ENCODE measurements around the gene UST.
"Not testable (repeated sequence)": the region's sequence is repeated elsewhere in the genome, so short reads cannot be mapped to it uniquely, and the experiment has no call there.

The UST gene

DNA sequence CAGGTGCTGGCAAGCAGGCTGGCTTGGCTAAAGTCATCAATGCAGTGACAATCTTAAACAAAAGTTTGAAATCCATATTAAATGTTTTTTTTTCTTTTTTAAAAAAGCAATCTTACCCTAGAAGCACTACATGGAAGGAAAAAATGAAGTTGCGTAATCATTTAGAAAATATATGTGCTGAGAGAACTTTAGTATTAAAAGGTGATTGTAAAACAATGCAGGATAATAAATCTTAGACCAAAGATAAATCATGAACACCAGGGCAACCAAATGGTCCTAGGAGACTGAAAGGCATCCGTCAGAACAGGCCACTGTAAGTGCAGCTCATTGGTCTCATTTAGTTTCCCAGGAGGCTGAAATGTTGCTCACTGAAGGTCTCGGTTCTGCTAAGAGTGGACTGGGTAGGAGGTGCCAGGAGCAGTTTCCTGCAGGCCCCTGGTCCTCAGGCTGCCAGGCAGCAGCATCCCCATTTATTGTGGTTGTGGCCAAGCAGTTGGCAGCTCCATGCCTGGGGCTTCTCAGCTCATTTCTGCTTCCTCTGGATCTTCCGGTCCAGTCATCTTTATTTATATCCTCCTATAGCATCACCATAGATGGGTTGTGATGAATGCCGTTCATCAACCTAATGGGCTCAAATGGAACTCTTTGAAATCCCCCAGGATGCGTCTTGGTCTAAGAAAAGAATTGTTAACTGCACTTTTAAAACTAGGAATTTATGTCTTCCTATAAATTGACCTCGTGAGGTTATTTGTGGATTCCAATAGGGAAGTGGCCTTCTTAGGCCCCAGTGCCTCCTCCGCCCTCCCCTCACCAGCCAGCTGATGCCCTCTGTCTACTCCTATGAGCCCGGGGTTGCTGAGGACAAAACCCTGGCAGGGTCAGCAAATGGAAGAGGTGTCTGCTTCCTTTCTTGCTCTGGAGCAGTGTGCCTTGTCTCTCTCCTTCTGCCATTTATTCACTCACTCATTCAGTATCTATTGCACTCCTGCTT is 269.0 kb downstream of the UST start:
- no peak for DNase-seq

DNA sequence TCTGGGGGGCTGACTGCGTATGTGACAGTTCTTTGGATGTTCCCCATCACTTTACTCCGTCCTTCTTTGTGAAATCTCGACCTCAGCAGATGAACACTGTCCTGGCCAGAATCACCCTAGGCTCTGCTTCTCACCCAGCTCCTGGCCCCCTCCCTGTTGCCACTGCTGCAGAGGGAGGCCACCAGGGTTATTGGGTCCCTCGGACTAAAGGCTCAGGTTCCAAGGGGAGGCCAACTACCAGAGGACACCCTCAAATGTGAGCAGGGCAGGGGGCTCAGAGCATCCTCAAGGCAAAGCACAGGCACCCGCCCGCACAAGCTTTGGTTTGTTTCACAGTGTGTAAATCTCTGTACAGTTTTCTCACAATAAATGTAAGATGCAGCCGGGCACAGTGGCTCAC is 269.9 kb downstream of the UST start:
- no peak for DNase-seq

DNA sequence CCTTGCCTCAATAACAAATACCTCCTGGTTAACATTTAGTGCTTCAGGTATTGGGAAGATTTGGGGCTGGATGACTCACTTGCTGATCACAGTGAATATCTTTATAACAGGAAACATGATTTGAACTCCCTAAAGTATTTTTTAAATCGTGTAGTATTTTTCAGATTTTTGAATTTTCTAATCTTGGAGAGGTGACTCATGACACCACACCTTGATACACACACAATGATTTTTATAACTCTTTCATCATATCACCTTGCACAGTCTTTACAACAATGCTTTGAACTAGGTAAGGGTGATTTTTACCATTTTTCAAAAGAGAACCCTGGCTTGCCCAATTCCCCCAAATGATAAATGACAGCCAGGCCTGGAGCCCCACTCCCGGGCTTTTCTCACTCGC is 273.5 kb downstream of the UST start:
- no peak for DNase-seq

DNA sequence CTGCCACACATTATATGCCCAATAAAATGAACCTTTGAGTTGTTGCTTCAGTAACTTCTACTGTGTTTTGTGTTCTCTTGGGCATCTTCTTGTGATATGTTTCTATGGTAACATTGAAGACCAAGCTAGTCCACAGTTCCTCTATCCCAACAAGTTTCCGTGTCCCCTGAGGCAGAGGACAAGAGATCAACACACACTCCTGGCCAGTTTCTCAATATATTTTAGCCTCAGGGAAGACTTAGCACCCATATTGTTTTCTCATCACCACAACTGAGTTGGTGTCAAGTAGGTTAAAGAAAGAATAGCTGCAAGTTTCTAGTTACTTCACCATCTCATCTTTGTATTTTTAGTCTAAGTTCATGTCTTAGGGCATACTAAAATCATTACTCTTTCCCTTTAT is 277.5 kb downstream of the UST start:
- no peak for DNase-seq

DNA sequence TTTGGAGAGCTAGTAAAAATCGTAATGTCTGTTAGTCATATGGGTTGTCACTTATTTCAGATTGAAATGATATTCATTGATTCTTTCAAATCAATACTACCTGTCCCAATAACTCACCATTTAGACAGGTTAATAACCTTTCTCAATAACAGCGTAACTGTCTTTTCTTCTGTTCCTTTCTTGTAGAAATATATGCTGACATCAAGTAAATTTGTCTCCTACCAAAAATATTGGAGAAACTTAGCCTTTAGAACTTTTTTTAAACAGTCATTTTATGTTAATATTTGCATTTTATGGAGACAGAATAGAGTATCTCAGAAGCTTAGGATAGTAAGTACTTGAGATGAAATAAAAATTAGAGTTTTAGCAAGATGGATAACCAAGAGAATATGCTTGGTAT is 278.2 kb downstream of the UST start:
- DNase-seq = no peak

DNA sequence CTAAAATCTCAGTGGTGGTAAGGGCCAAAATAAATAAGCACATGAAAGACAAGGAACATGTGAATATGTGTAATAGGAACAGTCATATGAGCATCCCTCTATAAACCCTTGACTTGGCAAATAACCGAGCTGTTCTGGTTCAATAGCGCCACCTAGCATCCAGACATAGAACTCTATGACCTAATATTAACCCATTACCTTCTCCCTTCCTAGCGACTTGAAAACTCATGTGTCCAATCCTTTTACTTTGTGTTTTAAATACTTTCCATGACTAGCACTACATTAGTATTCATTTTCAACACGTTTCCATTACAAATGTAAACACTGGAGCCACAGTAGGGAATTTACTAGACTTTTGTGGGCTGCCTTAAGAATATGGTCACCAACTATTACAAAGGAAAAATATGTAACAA is 279.7 kb downstream of the UST start:
- DNase-seq = peak; percentile 55

DNA sequence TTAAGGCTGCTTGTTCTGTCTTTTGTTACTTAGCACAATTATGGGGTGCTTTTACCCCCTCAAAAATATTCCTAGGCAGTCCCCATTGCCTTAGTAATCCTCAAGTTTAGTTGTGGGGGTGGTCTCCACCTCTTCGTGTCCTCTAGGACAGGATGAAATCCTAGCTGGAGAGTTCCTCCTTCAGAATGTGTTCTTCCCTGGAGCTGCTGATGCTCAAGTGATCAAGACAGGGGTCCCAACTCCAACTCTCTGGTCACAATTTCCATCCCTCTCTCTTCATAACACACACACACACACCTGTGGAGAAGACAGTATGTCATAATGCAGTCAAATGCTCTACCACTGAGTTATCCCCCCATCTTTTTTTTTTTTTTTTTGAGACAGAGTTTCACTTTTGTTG is 280.7 kb downstream of the UST start:
- DNase-seq = no peak

DNA sequence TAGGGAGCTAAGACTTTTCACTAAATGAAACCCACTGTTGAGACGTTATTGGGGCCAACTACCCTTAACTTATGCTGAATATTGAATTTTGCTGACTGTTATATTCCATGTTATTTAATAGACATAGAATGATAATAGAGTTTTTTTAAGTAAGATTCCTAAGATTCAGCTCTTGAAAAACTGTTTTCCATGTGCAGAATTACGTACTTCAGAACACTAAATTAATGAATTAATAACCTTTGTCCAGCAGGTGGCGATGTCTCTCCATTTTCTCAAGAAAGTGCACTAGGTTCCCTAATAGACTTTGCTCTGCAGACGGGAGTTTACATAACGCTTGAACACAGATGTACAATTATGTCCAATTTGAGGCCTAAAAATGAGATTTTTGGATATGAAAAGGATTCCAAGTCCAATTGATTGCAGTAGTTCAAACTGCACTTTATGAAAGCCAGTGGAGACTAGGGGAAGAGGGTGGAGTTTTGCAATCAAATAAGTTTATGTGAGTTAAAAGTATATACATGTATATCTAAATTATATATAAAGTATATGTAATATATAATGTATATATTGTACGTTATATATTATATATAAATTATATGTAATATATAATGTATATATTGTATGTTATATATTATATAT is 282.1 kb downstream of the UST start:
- peak; percentile 87 for DNase-seq

DNA sequence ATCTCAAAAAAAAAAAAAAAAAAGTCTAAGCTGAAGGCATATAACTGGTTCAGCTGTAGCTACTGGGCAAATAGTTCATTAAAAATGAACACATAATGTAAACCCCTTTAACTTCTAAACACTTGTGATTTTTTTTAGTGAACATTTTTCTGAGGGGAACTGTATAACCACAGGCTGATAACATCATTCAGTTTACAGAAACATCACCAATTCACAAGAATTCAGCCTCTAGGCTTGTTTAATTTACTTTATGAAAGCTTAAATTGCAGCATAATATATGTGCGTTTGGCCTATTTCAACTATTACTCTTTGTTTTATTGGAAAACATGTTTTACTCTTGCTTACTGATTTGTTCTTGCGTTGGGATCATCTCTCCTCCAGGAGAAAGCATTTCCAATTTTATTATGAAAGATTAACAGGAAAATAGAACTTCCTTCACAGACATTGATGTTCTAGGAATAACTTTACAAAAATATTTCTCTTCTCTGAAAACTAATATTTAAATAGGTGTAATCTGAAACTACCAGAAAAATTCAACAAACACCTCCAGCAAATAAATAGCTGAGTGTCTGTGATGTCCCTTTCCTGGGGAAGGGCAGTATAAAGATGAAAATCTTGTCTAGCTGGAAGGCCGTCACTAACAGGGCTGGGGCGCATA is 284.5 kb downstream of the UST start:
- DNase-seq = no peak

DNA sequence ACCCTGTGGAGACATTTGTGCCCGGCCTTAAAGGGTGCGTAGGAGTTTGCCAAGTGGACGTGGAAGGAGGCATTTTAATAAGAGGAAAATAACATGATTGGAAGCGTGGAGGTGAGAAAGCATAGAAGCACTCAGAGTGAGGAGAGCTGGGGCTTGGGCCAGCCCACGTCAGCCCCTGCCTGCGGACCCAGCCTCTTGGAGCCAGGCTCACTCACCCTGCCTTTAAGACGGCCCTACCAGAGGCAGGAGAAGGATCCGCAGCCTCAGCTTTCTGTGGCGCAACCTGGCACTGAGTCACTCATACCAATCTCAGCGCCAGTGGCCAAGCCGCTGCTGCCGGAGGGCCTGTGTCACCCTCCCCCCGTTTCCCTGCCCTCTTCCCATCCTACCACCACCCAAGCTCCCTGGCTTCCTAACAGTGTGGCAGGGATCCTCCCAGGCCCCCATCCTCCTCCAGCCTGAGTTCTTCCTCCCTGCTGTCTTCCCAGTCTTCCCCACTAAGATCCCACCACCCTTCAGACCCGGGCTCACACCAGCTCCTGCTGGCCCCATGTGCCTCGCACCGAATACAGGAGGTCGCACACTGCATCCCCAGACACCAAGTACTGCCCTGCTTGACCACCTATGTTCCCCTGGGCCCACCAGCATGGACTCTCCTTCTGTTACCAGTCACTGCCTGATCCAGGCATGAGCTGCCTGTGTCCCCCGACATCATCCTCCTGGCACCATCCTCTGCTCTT is 285.2 kb downstream of the UST start:
- no peak for DNase-seq

DNA sequence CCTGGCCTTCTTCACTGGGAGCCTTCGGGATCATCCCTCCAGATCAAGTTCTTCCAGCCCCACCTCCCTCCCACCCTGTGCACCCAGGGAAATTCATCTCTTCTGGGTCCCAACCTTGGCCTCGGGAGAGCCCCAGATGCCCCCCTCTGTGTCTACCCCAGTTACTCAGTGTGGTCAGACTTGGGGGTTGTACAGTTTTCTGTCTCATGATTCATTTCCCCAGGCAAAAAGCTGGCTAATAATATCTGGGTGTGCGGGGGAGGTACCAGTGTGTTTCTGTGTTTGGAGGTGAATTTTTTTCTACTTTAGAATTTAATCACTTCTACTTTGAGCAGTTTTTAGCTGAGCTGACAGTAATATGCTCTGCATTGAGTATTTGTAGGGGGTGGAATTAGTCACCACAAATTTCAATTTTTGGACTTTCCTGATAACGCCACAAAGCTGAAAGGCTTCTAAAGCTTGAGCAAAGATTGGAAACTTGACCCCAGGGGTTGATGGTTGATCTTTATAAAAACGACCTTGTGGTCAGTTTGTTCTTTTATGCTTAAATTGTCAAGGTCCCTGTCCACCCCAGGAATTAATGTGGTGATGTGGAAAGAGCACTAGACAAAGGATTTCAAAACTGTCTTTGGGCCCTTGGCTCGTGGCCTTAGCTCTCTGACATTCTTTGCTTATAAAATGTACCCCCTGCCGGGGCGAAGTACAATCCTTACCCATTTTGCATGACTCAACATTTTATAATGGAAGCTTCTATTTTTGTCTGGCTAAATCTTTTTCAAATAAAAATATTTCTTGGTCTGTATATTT is 286.0 kb downstream of the UST start:
- no peak for DNase-seq

DNA sequence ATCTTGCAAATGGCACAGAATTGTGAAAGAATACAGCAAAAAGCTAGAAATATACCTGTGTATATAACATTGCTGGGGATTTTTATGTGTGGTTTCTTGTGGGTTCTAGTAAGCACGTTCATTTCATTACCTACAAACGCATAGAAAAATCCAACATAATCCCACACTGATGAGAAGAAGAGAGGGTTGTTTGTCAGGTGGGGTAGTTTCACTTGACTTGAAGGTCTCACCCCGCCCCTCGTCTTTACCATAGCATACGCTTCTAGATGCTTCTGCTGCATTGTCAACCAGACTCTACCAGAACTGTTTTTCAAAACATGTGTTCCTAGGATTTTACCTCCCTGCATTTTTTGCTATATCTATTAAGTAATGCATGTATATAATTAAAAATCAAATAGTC is 286.6 kb downstream of the UST start:
- DNase-seq = no peak

DNA sequence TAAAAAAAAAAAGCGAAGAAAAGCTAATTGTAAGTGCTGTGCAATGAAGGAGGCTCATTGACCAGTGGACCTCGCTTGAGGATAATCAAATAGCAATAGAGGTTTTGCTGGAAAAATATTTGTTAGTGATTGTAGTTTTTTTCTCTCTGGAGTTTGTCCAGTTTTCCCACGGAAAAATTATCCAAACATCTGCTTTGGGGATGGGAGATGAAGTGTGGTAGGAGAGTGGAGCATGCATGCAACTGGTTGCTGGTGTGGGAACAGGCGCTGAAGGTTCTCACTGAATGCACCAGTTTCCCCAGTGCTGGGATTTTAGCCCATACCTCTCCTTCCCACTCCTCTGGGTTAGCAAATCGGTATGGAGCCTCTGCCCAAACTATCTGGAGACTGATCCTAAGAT is 288.9 kb downstream of the UST start:
- no peak for DNase-seq

DNA sequence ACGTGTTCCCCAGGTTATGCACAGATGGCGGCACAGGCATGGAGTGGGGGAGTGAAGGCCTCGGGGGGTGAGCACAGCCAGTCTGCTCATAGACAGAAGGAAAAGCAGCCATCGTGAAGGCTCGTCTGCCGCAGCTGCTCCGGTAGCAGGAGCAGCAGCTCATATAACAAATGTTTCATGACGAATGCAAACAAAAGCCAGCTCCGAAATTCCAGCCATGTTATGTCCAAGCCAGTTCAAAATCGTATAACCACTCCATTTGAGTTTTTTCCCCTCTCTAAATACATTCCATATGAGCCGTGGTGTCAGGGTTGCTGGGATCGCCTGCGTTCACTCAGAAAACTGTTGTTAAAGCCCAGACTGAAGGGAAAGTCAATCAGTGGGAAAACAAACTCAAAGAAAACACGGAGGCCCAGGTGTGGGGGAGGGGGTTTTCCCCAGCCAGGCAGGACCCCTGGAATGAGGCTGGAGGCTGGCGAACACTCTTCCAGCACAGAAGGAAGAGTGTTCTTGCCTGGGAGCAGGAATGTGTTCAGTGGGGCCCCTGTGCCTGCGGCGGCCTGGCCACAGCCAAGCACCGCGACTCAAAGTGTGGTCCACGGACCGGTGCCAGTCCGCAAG is 290.3 kb downstream of the UST start:
- DNase-seq = no peak

DNA sequence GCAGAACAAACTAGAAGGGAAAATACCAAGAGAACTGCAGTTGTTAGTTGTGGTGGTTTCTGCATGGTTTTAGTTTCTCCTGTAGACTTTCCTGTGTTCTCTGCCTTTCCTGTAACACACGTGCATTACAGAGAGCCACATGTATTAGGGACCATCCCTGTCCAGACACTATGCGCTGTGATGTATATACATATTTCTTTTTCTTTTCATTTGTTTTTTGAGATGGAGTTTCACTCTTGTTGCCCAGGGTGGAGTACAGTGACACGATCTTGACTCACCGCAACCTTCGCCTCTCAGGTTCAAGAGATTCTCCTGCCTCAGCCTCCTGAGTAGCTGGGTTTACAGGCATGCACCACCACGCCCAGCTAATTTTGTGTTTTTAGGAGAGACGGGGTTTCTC is 292.2 kb downstream of the UST start:
- not testable (repeated sequence) for DNase-seq

DNA sequence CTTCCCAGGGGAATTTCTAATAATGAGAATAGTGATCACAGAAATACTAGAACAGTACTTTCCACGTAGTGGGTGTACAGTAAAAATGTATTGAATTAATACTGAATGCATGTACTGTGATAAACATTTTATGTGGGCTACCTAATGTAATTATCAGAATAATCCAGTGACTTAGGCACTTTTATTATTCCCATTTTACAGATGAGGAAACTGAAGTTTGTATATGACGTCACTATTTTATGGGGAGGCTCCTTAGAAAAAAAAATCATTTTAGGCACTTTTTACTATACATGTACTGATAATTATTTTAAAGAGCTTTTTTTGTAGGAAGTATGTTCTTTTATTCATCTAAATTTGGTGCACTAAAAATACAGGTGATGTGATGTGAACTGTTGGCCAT is 295.1 kb downstream of the UST start:
- DNase-seq = no peak

DNA sequence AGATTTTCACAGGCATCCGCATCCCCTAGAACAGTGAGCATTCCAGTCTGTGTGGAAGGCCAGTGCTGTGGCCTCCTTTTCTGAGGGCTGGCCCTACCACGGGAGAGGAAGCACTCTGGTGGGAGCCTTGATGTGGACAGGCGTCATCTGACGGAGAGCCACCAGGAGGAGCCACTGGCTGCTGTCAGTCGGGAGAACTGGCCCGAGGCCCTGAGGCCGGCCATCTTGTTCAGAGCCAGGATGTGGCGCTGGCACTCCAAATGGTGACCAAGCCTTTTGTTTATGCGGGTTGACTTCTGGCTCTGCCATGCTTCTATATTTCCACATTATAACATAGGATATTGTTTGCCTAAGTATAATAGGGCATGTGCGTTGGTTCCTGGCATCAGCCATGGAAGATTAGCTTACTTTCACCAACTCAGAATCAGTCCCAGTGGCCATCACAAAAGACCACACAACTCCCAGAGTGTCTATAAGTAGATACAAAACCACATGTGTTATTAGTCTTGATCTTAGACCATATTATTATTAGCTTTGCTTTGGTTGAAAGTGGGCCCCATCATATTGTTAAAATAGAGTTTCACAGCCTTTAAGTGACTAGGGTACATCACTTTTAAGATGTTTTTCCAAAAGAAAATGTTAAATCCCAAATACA is 296.8 kb downstream of the UST start:
- no peak for DNase-seq

DNA sequence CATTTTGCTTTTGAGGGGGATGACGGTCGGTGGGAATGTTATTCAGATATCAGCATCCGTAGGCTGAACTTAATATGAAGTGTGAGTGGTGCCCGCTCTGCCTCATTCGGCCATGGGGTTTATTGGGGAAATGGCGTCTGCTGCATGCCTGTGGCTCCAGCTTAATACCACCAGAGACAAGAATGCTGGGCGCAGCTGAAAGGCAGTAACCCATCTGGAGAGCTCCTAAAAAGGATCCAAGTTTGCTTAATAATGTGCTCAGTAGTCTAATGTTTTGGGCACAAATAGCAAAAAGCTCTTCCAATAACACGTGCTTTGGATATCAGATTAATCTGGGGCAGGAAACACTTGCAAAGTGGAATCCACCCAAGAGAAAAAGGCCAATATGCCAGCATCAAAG is 297.7 kb downstream of the UST start:
- no peak for DNase-seq

DNA sequence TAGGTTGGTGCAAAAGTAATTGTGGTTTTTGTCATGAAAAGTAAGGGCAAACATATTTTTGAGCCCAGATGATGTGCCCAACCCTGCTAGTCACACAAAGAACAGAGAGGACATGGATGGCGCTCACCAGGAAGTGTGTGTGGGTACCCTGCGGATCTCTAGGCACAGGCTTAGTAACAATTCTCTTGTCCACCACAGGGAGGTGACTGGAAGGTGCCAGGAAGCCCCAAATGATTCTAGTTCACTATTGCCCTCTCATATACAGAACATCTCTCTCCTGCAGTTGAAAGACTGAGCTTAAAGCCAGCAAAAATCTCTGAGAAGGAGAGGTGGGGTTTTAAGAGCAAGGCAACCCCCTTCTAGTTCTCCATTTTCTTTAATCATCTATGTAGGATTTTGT is 298.6 kb downstream of the UST start:
- no peak for DNase-seq

DNA sequence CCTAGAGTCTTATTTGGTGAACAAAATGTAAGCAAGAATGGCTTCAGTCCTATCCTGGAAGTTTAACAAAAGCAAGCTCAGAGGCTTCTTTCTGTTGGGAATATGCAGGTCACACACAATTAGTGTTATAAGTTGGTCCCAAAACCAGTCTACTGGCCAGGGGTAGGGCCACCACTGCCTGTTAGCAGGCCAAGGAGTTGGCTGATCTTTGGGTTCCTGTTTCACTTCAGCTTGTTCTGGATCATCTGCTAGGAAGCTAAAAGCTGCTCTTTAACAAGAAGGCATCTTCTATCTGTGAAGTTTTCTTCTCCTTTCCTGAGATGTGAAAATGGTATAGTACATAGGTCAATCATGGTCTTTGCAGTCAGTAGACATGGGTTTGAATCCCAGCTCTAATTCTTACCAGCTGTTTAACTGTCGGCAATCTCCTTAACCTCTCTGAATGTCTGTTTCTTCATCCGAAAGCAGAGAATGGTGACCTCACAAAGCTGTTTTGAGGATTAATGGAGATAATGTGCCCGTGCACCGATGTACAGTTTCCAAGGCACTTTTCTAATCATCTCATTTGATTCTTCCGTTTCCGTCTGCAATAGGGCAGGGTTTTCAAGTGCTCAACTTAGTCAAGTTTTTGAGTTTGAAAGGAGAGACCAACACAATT is 299.5 kb downstream of the UST start:
- DNase-seq = no peak

DNA sequence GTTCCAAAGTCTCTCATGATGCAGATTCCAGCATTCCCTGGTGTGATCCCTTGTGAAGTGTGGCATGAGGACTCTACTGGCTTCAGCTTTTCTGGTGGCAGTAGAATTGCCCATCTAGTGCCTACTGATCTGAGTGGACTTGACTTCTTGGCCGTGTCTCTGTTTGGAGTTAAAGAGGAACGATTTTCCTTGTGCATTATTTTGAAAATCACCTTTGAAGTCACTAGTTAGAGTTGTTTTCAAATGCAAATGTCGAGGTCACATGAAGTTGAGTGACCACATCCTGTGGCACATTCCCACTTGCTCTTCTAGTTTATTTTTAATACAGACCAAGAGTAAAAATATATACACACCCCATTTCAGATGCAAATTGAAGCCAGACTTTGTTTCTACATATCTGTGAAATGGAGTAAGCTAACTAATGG is 300.0 kb downstream of the UST start:
- no peak for DNase-seq

Measured in NCI-H774 (cell line).